ENCODE measurements around the gene FAM53B.
A peak's percentile ranks its signal among the peaks of the same experiment; 100 is the strongest.

FAM53B gene

GRCh38 chr10:124745252-124745651 lies 1.1 kb upstream of the FAM53B start:
- H3K36me3 Mint-ChIP-seq (ENCODE audit: low read depth), result peaks cover 7% of the 10 kb centered on the region
- no peak for TF ChIP-seq CTCF (IDR thresholded peaks at IDR 0.05; ENCODE audit: unreplicated experiment in 3 of 3)
- peak overlapping the region; percentile 81 to 89 (median 88) for H3K4me3 Mint-ChIP-seq
- H3K27ac Mint-ChIP-seq, result peak overlapping the region; percentile 63 to 92 (median 86)
- H3K9me3 Mint-ChIP-seq, result no peaks in the 10 kb centered on the region
- peaks cover 35% of the 10 kb centered on the region for H3K4me1 Mint-ChIP-seq
- no peaks in the 10 kb centered on the region for H3K27me3 Mint-ChIP-seq (ENCODE audit: low read depth)

- H3K9me3 Mint-ChIP-seq, result no peaks in the 10 kb centered on the region
- peaks cover 7% of the 10 kb centered on the region for H3K36me3 Mint-ChIP-seq (ENCODE audit: low read depth)
- H3K27me3 Mint-ChIP-seq (ENCODE audit: low read depth), result peaks cover 3% of the 10 kb centered on the region
- H3K4me1 Mint-ChIP-seq, result peaks cover 53% of the 10 kb centered on the region
- peak overlapping the region; percentile 90 to 99 (median 97) for H3K27ac Mint-ChIP-seq
- no peak for TF ChIP-seq CTCF (IDR thresholded peaks at IDR 0.05; ENCODE audit: unreplicated experiment in 3 of 3)
- H3K4me3 Mint-ChIP-seq, result peak overlapping the region; percentile 94 to 98 (median 96)
These were observed 732 bp downstream of the FAM53B start for GRCh38 chr10:124743191-124744101.

- peak in 2 of 3 experiments; percentile 18 to 27 for TF ChIP-seq CTCF (IDR thresholded peaks at IDR 0.05; ENCODE audit: unreplicated experiment in 3 of 3)
- peaks cover 3% of the 10 kb centered on the region for H3K27me3 Mint-ChIP-seq (ENCODE audit: low read depth)
- no peaks in the 10 kb centered on the region for H3K36me3 Mint-ChIP-seq (ENCODE audit: low read depth)
These were observed 1.6 kb downstream of the FAM53B start for GRCh38 chr10:124742413-124743190.

GRCh38 chr10:124741922-124742412 lies 2.2 kb downstream of the FAM53B start:
- no peaks in the 10 kb centered on the region for H3K36me3 Mint-ChIP-seq (ENCODE audit: low read depth)
- H3K9me3 Mint-ChIP-seq, result no peaks in the 10 kb centered on the region
- H3K27ac Mint-ChIP-seq, result peak overlapping the region; percentile 97 to 99 (median 99)
- H3K4me1 Mint-ChIP-seq, result peaks cover 68% of the 10 kb centered on the region
- H3K4me3 Mint-ChIP-seq, result peak overlapping the region; percentile 94 to 98 (median 96)
- no peak for TF ChIP-seq CTCF (IDR thresholded peaks at IDR 0.05; ENCODE audit: unreplicated experiment in 3 of 3)
- peaks cover 3% of the 10 kb centered on the region for H3K27me3 Mint-ChIP-seq (ENCODE audit: low read depth)

More at GRCh38 chr10:124742413-124743190, 1.6 kb downstream of the FAM53B start:
- H3K9me3 Mint-ChIP-seq, result no peaks in the 10 kb centered on the region
- H3K4me3 Mint-ChIP-seq, result peak overlapping the region; percentile 94 to 98 (median 96)
- H3K4me1 Mint-ChIP-seq, result peaks cover 62% of the 10 kb centered on the region
- H3K27ac Mint-ChIP-seq, result peak overlapping the region; percentile 90 to 99 (median 97)

GRCh38 chr10:124741281-124741921 lies 2.8 kb downstream of the FAM53B start:
- peak overlapping the region; percentile 97 to 99 (median 99) for H3K27ac Mint-ChIP-seq

More at GRCh38 chr10:124741281-124741921, 2.8 kb downstream of the FAM53B start:
- Mint-ChIP-seq H3K4me3 (peak overlapping the region; percentile 94 to 98 (median 96)), H3K9me3 (no peaks in the 10 kb centered on the region), H3K36me3 (ENCODE audit: low read depth) (no peaks in the 10 kb centered on the region), H3K27me3 (ENCODE audit: low read depth) (peaks cover 3% of the 10 kb centered on the region), H3K4me1 (peaks cover 74% of the 10 kb centered on the region)
- TF ChIP-seq CTCF (IDR thresholded peaks at IDR 0.05; ENCODE audit: unreplicated experiment in 3 of 3), result peak; percentile 81 to 91 (median 82)
